CD14-positive monocyte (primary cell): ENCODE measurements around the gene USB1. TPM values are rescaled to one million over a fixed set of nuclear protein-coding genes. Genes with fewer than 3 reads are reported as not detected.

ENCODE experiments used
- DNase-seq, 3 donors: peaks; one replicate each; pipeline ENCODE4 v3.0.0-alpha.2; 2011 to 2022
- H2AFZ ChIP-seq: 2 replicates; pipeline ENCODE4 v1.6.0; 2012; ENCODE audit warnings: mild to moderate bottlenecking, low read depth, low read length, inconsistent platforms; ENCODE audit not compliant: insufficient read depth, poor library complexity, severe bottlenecking
- H3K27ac ChIP-seq, 2 donors: 1 replicate in 1 of 2; 2 replicates in 1 of 2; pipeline ENCODE4 v1.5.1; 2012 to 2013; ENCODE audit warnings: low read length in 2 of 2, control low read depth in 1 of 2, inconsistent platforms in 1 of 2, low read depth in 1 of 2, mild to moderate bottlenecking in 1 of 2
- H3K27me3 ChIP-seq, 2 donors: one replicate each; pipeline versions ENCODE4 v1.6.0 to v1.6.1; 2011 to 2013; ENCODE audit warnings: low read length in 2 of 2; ENCODE audit not compliant: control insufficient read depth in 2 of 2, insufficient read depth in 2 of 2
- H3K36me3 ChIP-seq, 2 donors: replicated peaks in 1 of 2; 1 replicate in 1 of 2; 2 replicates in 1 of 2; pipeline versions ENCODE4 v1.5.1 to v1.6.1; 2012 to 2013; ENCODE audit warnings: low read length in 2 of 2, control low read depth in 1 of 2, inconsistent platforms in 1 of 2, mild to moderate bottlenecking in 1 of 2; ENCODE audit not compliant: insufficient read depth in 2 of 2, control insufficient read depth in 1 of 2
- H3K4me1 ChIP-seq, 2 donors: 1 replicate in 1 of 2; 2 replicates in 1 of 2; pipeline versions ENCODE4 v1.5.1 to v1.6.1; 2012 to 2013; ENCODE audit warnings: low read length in 2 of 2, control low read depth in 1 of 2, inconsistent platforms in 1 of 2, mild to moderate bottlenecking in 1 of 2, moderate library complexity in 1 of 2; ENCODE audit not compliant: insufficient read depth in 2 of 2, control insufficient read depth in 1 of 2
- H3K4me2 ChIP-seq: replicated peaks from 2 replicates; pipeline ENCODE3; 2012; ENCODE audit warnings: low read length, moderate library complexity, mild to moderate bottlenecking; ENCODE audit not compliant: poor library complexity, severe bottlenecking; ENCODE audit errors: extremely low read depth
- H3K4me3 ChIP-seq, 3 experiments: fragments of 200-600 bp in 1 of 3; sonication (generic) in 1 of 3; replicated peaks in 1 of 3; 1 replicate in 2 of 3; 2 replicates in 1 of 3; pipeline ENCODE4 v1.5.1; 2011 to 2013; ENCODE audit warnings: low read length in 3 of 3, mild to moderate bottlenecking in 3 of 3, control low read depth in 2 of 3, low read depth in 2 of 3, inconsistent platforms in 1 of 3, moderate library complexity in 1 of 3
- H3K79me2 ChIP-seq: 2 replicates; pipeline ENCODE4 v1.6.0; 2012; ENCODE audit warnings: mild to moderate bottlenecking, control low read depth, inconsistent platforms, low read length, moderate library complexity; ENCODE audit not compliant: insufficient read depth
- H3K9ac ChIP-seq: 2 replicates; pipeline ENCODE4 v1.6.0; 2017; ENCODE audit warnings: low read length, mild to moderate bottlenecking; ENCODE audit not compliant: insufficient read depth, poor library complexity, severe bottlenecking
- H3K9me3 ChIP-seq, 2 donors: replicated peaks in 1 of 2; 1 replicate in 1 of 2; 2 replicates in 1 of 2; pipeline versions ENCODE4 v1.5.1 to v1.6.1; 2012 to 2013; ENCODE audit warnings: low read length in 2 of 2, control low read depth in 1 of 2; ENCODE audit not compliant: control insufficient read depth in 1 of 2, insufficient read depth in 1 of 2
- H4K20me1 ChIP-seq: 2 replicates; pipeline ENCODE4 v1.6.0; 2012; ENCODE audit warnings: mild to moderate bottlenecking, low read length, control low read depth, moderate library complexity; ENCODE audit not compliant: insufficient read depth
- H3K27ac Mint-ChIP-seq, 7 donors: one replicate each; pipeline ENCODE4 v1.8.0; 2020; ENCODE audit warnings: mild to moderate bottlenecking in 7 of 7, mixed read lengths in 7 of 7, moderate library complexity in 6 of 7, inconsistent platforms in 2 of 7
- H3K27me3 Mint-ChIP-seq, 3 donors: one replicate each; pipeline ENCODE4 v1.8.0; 2021 to 2022; ENCODE audit warnings: low read depth in 3 of 3, mild to moderate bottlenecking in 3 of 3, mixed read lengths in 3 of 3, moderate library complexity in 3 of 3, inconsistent platforms in 1 of 3
- H3K36me3 Mint-ChIP-seq, 2 donors: one replicate each; pipeline ENCODE4 v1.8.0; 2020; ENCODE audit warnings: mixed read lengths in 2 of 2, inconsistent platforms in 1 of 2, mild to moderate bottlenecking in 1 of 2
- H3K4me1 Mint-ChIP-seq: one replicate; pipeline ENCODE4 v1.8.0; 2020; ENCODE audit warnings: mild to moderate bottlenecking, mixed read lengths
- H3K4me3 Mint-ChIP-seq, 2 donors: one replicate each; pipeline ENCODE4 v1.8.0; 2020; ENCODE audit warnings: mild to moderate bottlenecking in 2 of 2, mixed read lengths in 2 of 2, moderate library complexity in 1 of 2
- H3K9me3 Mint-ChIP-seq, 7 donors: one replicate each; pipeline ENCODE4 v1.8.0; 2020 to 2022; ENCODE audit warnings: mixed read lengths in 7 of 7, mild to moderate bottlenecking in 6 of 7, moderate library complexity in 6 of 7, inconsistent platforms in 2 of 7
- CTCF ChIP-seq: fragments of 200-600 bp; IDR thresholded peaks from one replicate; pipeline ENCODE4 v1.8.0; 2022; ENCODE audit warnings: antibody characterized with exemption, mild to moderate bottlenecking
- WGBS: methylation state at CpG from one replicate; pipeline ENCODE4 v1.1.5; 2013; ENCODE audit warnings: missing lambda C conversion rate; ENCODE audit not compliant: insufficient coverage; 5-methylcytosine and 5-hydroxymethylcytosine counted together
- intact Hi-C, 2 donors: fragments of 100-400 bp; cut with micrococcal nuclease; formaldehyde crosslinking; loops; one replicate each; pipeline versions ENCODE4 v1.15.0 to v1.15.1; 2023
- polyA plus RNA-seq, 3 donors: library from polyadenylated mRNA; depleted of rRNA in 1 of 3; unstranded in 2 of 3; stranded (reverse) in 1 of 3; fragments of 300-500 nt in 2 of 3; fragments of >200 nt in 1 of 3; fragmentation: Illumina TruSeq in 2 of 3; gene quantifications; 1 replicate in 2 of 3; 2 replicates in 1 of 3; pipeline ENCODE4 v1.2.3, GENCODE V29; 2012 to 2021

USB1 gene
- polyA plus RNA-seq, 3 donors, result 25.7 to 55.7 (median 44.4) TPM

- DNase-seq, result peak; percentile 37 to 47 (median 44)
Observed at GRCh38 chr16:57998486-57998885, 2.7 kb upstream of the USB1 start.

GRCh38 chr16:57998992-57999365, 2.2 kb upstream of the USB1 start:
- H3K4me3 Mint-ChIP-seq, result peak overlapping the region; percentile 79 to 86
- Histone ChIP-seq H3K36me3 (peaks cover 41 to 44% of the 10 kb centered on the region in 2 donors), H2AFZ (peak overlapping the region; percentile 74), H4K20me1 (peaks cover 60% of the 10 kb centered on the region), H3K27ac (peak overlapping the region; percentile 78 to 85), H3K9me3 (no peaks in the 10 kb centered on the region), H3K79me2 (peaks cover 55% of the 10 kb centered on the region), H3K4me3 (peak overlapping the region in 2 of 3 experiments; percentile 44 to 98), H3K9ac (peak overlapping the region; percentile 80), H3K4me1 (peaks cover 55 to 68% of the 10 kb centered on the region in 2 donors), H3K4me2 (peak overlapping the region; percentile 100), H3K27me3 (no peaks in the 10 kb centered on the region)
- no peak for TF ChIP-seq CTCF
- WGBS, result no CpG with 5 or more reads among the region's 3 CpGs
- peak overlapping the region; percentile 79 to 94 (median 91) for H3K27ac Mint-ChIP-seq
- intact Hi-C loops, result loop anchor here in 1 of 2 donors (2.0 kb wide), 1 partner anchor 14 kb away; no protein-coding TSS in a partner anchor
- H3K9me3 Mint-ChIP-seq, result peaks cover 0 to 2% (median 0%) of the 10 kb centered on the region in 7 donors
- H3K4me1 Mint-ChIP-seq, result peaks cover 66% of the 10 kb centered on the region
- no peaks in the 10 kb centered on the region for H3K27me3 Mint-ChIP-seq
- peak; percentile 5 to 24 (median 18) for DNase-seq
- peaks cover 41 to 51% of the 10 kb centered on the region in 2 donors for H3K36me3 Mint-ChIP-seq

More at GRCh38 chr16:57998486-57998885, 2.7 kb upstream of the USB1 start:
- H3K36me3 Mint-ChIP-seq, result peaks cover 37 to 49% of the 10 kb centered on the region in 2 donors
- Histone ChIP-seq H3K27ac (peak overlapping the region; percentile 78 to 85), H3K9me3 (no peaks in the 10 kb centered on the region), H3K4me3 (peak overlapping the region in 1 of 3 experiments; percentile 98), H3K79me2 (peaks cover 56% of the 10 kb centered on the region), H2AFZ (no peak overlapping the region), H3K4me2 (peak overlapping the region; percentile 100), H3K9ac (peak overlapping the region; percentile 80), H3K4me1 (peaks cover 60 to 73% of the 10 kb centered on the region in 2 donors), H3K27me3 (no peaks in the 10 kb centered on the region), H4K20me1 (peaks cover 65% of the 10 kb centered on the region), H3K36me3 (peaks cover 38 to 40% of the 10 kb centered on the region in 2 donors)
- TF ChIP-seq CTCF, result no peak
- peaks cover 0 to 2% (median 0%) of the 10 kb centered on the region in 7 donors for H3K9me3 Mint-ChIP-seq
- H3K4me3 Mint-ChIP-seq, result peak overlapping the region; percentile 79 to 86
- intact Hi-C loops, result loop anchor here in 1 of 2 donors (2.0 kb wide), 1 partner anchor 14 kb away; no protein-coding TSS in a partner anchor
- H3K27ac Mint-ChIP-seq, result peak overlapping the region; percentile 79 to 94 (median 91)
- H3K4me1 Mint-ChIP-seq, result peaks cover 68% of the 10 kb centered on the region
- 10% methylated on average over 4 of the region's 8 CpGs for WGBS
- H3K27me3 Mint-ChIP-seq, result no peaks in the 10 kb centered on the region
